Inferior parietal cortex (tissue), 1 donor: ENCODE results near the gene TRPM7.
"Not testable (repeated sequence)": the region's sequence is repeated elsewhere in the genome, so short reads cannot be mapped to it uniquely, and the experiment has no call there.

Source experiments
- DNase-seq: peaks from one replicate; pipeline ENCODE4 v3.0.0-alpha.2; 2016; ENCODE audit errors: extremely low spot score

TRPM7 gene

DNA sequence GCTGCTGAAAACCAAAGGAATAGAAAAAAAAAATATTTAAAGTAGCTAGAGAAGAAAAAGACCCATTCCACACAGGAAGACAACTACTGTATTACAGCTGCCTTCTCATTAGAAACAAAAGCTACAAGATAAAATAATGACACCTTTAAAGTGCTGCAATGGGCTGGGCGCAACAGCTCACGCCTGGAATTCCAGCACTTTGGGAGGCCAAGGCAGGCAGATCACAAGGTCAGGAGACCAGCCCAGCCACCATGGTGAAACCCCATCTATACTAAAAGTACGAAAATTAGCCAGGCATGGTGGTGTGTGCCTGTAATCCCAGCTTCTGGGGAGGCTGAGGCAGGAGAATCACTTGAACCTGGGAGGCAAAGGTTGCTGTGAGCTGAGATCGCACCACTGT lies 31.0 kb downstream of the TRPM7 start:
- DNase-seq: no peak

- no peak for DNase-seq
These were observed 33.3 kb downstream of the TRPM7 start for GRCh38 chr15:50653156-50653743.

- DNase-seq: no peak
These were observed 33.9 kb downstream of the TRPM7 start for GRCh38 chr15:50652671-50653070.

DNA sequence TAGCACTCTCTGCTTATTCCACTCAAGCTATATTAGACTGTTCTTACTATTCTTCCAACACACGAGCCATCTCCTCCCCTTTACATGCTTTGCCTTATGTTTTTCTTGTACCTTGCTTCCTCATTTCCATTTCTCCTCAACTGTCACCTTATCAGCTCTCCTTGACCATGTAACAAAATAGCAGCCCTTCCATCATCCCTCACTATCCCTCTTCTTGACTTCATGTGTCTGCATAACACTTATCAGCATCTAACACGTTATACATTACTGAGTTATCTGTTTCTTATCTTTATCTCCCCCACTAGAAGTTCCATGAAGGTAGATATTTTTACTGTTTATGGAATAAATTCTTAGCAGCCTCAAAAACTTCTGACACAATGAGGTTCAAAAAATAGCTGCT lies 45.3 kb downstream of the TRPM7 start:
- DNase-seq: no peak

DNA sequence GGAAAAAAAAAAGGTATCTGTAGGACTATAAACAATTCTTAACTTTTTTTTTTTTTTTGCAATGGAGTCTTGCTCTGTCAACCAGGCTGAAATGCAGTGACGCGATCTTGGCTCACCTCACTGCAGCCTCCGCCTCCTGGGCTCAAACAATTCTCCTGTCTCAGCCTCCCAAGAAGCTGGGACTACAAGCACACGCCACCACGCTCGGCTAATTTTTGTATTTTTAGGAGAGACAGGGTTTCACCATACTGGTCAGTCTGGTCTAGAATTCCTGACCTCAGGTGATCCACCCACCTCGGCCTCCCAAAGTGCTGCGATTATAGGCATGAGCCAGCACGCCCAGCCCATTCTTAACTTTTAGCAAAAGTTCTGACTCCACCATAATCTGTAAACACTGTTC lies 50.5 kb downstream of the TRPM7 start:
- no peak for DNase-seq

GRCh38 chr15:50633653-50634052 lies 52.9 kb downstream of the TRPM7 start:
- no peak for DNase-seq

GRCh38 chr15:50628421-50628820 lies 58.2 kb downstream of the TRPM7 start:
- DNase-seq: no peak

- no peak for DNase-seq
These were observed 59.1 kb downstream of the TRPM7 start for GRCh38 chr15:50627351-50628055.

DNA sequence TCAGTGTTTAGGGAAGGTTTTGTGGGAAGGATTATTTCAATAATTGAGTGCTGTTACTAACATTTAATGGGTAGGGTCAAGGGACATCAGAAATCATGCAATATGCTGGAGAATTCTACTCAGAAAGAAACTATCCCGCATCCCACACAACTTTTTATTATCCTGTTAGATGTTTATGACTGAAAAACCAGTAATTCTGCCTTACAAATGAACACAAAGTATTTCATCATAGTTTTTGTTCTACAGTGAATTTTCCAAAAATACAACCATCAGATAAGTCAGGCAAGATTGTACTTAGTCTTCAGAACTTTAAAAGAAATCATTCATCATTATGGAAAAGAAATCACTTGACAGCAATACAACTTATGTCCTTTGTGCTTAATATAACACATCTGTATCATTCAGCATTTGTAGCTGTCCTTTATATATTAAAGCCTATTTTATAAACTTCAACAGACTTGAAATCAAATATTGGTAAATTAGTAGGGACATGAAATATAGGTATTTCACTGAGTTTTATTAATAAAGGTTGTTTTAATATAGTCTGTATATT lies 61.9 kb downstream of the TRPM7 start:
- no peak for DNase-seq

DNA sequence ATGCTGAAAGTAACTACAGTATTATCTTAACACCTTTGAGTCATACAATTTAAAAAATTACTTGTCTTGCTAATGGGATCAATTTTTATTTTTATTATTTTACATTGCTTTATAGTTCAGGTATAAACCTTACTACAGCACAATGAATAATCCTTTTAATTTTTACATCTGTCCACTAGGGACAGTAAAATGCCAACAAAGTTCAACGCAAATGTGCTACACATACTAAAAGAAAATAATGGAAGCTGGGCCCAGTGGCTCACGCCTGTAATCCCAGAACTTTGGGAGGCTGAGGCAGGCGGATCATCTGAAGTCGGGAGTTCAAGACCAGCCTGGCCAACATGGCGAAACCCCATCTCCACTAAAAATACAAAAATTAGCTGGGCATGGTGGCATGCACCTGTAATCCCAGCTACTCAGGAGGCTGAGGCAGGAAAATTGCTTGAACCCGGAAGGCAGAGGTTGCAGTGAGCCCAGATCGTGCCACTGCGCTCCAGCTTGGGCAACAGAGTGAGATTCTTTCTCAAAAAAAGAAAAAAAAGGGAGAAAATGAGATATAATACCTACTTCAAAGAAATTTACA lies 64.1 kb downstream of the TRPM7 start:
- DNase-seq: not testable (repeated sequence)

- DNase-seq: not testable (repeated sequence)
These were observed 69.6 kb downstream of the TRPM7 start for GRCh38 chr15:50616960-50617359.

DNA sequence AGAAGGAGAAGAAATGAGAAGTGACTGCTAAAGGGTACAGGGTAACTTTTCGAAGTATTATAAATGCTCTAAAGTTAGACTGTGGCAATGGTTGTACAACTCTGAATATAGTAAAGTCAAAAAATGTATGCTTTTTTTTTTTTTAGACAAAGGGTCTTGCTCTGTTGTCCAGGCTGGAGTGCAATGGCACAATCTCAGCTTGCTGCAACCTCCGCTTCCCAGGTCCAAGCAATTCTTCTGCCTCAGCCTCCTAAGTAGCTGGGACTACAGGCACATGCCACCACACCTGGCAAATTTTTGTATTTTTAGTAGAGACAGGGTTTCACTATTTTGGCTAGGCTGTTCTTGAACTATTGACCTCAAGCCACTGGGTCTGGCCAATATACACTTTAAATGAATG lies 70.0 kb downstream of the TRPM7 start:
- not testable (repeated sequence) for DNase-seq

GRCh38 chr15:50613600-50613999 lies 73.0 kb downstream of the TRPM7 start:
- no peak for DNase-seq

GRCh38 chr15:50607129-50607528 lies 79.5 kb downstream of the TRPM7 start:
- DNase-seq: no peak

DNA sequence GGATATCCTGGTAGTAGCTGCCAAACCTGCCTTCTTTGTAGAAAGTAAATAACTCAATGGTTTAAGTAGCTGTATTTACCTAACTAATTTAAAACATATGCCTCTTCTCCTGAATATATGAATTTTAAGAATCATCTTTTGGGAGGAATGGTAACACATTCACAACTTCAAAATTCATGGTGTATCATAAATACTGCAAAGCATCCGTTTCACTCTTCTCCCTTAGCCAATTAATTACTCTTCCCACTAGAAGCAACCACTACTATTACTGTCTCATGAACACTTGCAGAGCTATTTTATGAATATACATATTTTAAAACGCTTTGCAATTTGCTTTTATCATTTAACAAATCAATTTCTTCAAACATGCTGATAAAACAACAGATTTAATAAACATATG lies 81.1 kb downstream of the TRPM7 start:
- DNase-seq: no peak

- DNase-seq: not testable (repeated sequence)
These were observed 84.6 kb downstream of the TRPM7 start for GRCh38 chr15:50602028-50602427.

- DNase-seq: no peak
These were observed 92.3 kb downstream of the TRPM7 start for GRCh38 chr15:50594311-50594710.

- no peak for DNase-seq
These were observed 92.8 kb downstream of the TRPM7 start for GRCh38 chr15:50593761-50594160.

DNA sequence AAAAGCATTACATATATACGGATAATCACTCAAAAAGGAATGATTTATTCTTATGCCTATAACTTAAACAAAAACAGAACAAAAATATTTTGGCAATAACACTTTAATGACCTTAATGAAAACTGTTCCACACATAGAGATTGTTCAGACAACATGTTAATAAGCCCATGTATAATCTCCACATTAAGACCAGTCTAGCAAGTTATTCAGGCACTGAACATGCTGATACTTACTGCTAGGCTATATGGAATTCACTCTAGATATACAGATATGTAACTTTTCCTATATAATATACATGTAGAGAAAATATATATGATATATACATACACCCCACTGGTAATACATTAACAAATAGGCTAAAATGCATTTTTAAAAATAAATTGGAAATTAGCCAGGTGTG lies 96.3 kb downstream of the TRPM7 start:
- DNase-seq: no peak

GRCh38 chr15:50577492-50577891 lies 109.1 kb downstream of the TRPM7 start:
- no peak for DNase-seq

DNA sequence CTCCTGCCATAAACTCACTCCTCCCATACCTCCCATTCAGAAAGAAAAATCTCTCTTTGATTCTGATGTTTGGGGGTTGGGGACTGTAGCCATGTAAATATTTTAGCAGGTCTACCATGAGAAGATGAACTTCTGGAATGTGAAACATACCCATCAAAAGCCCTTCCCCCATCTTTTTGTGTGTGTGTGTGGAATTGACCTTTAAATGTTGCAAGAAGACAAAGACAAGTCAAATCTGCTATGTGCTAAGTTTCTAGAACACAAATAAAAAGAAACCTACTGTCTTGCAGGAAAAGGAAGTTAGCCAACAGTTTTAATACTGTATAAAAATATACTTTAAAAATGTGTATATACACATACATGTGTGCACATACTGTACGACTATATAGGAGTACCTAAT lies 110.4 kb downstream of the TRPM7 start:
- no peak for DNase-seq

- not testable (repeated sequence) for DNase-seq
These were observed 112.8 kb downstream of the TRPM7 start for GRCh38 chr15:50573842-50574241.

DNA sequence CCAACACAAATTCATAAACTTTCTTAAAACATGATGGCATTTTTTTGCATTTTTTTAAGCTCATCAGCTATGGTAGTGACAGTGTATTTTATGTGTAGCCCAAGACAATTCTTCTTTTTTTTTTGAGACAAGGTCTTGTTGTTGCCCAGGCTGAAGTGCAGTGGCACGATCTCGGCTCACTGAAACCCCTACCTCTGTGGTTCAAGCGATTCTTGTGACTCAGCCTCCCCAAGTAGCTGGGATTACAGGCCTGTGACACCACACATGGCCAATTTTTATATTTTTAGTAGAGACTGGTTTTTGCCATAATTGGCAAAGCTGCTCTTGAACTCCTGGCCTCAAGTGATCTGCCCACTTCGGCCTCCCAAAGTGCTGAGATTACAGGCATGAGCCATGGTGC lies 122.8 kb downstream of the TRPM7 start:
- DNase-seq: no peak
